H9 (cell line): ENCODE results near the gene F11R. TPM values are rescaled to one million over a fixed set of nuclear protein-coding genes. Genes with fewer than 3 reads are reported as not detected.
A peak's percentile ranks its signal among the peaks of the same experiment; 100 is the strongest.

Source experiments
- DNase-seq: peaks from one replicate; pipeline ENCODE4 v3.0.0-alpha.2; 2017
- H2AFZ ChIP-seq: one replicate; pipeline ENCODE4 v1.6.1; 2013; ENCODE audit warnings: mild to moderate bottlenecking, low read length, control low read depth, moderate library complexity
- H2AK5ac ChIP-seq: 2 replicates; pipeline ENCODE4 v1.6.1; 2013; ENCODE audit warnings: low read length, control low read depth, mixed read lengths; ENCODE audit not compliant: insufficient read length
- H2BK120ac ChIP-seq: one replicate; pipeline ENCODE4 v1.6.1; 2013; ENCODE audit warnings: low read depth, mild to moderate bottlenecking, low read length, control low read depth, inconsistent platforms; ENCODE audit not compliant: poor library complexity, severe bottlenecking
- H2BK12ac ChIP-seq: 2 replicates; pipeline ENCODE4 v1.6.1; 2013; ENCODE audit warnings: low read length, control low read depth, mixed read lengths, low read depth; ENCODE audit not compliant: insufficient read length
- H2BK15ac ChIP-seq: 2 replicates; pipeline ENCODE4 v1.6.1; 2013; ENCODE audit warnings: low read depth, low read length, control low read depth
- H2BK20ac ChIP-seq: one replicate; pipeline ENCODE4 v1.6.1; 2013; ENCODE audit warnings: low read depth, mild to moderate bottlenecking, low read length, control low read depth, inconsistent platforms; ENCODE audit not compliant: poor library complexity, severe bottlenecking
- H2BK5ac ChIP-seq: 2 replicates; pipeline ENCODE4 v1.6.1; 2013; ENCODE audit warnings: low read length, control low read depth, mixed read lengths; ENCODE audit not compliant: insufficient read length
- H3K14ac ChIP-seq: 2 replicates; pipeline ENCODE4 v1.6.1; 2013; ENCODE audit warnings: low read length, control low read depth; ENCODE audit not compliant: insufficient read depth
- H3K18ac ChIP-seq: 2 replicates; pipeline ENCODE4 v1.6.1; 2013; ENCODE audit warnings: low read depth, mild to moderate bottlenecking, mixed read lengths, low read length, control low read depth; ENCODE audit not compliant: insufficient read length
- H3K23ac ChIP-seq: 2 replicates; pipeline ENCODE4 v1.6.1; 2013; ENCODE audit warnings: low read length, control low read depth, mixed read lengths, low read depth; ENCODE audit not compliant: insufficient read length
- H3K23me2 ChIP-seq: 2 replicates; pipeline ENCODE4 v1.6.1; 2013; ENCODE audit warnings: low read depth, mild to moderate bottlenecking, mixed read lengths, low read length, control low read depth; ENCODE audit not compliant: insufficient read length, poor library complexity, severe bottlenecking
- H3K27ac ChIP-seq: 2 replicates; pipeline ENCODE4 v1.5.1; 2013; ENCODE audit warnings: low read length, control low read depth, mixed read lengths, low read depth; ENCODE audit not compliant: insufficient read length
- H3K27me3 ChIP-seq: 2 replicates; pipeline ENCODE4 v1.6.1; 2013; ENCODE audit warnings: low read length, control low read depth, inconsistent platforms; ENCODE audit not compliant: insufficient read depth
- H3K4ac ChIP-seq: 2 replicates; pipeline ENCODE4 v1.6.1; 2013; ENCODE audit warnings: low read depth, mild to moderate bottlenecking, control low read depth, inconsistent platforms, low read length, moderate library complexity
- H3K4me1 ChIP-seq: 2 replicates; pipeline ENCODE4 v1.6.1; 2013; ENCODE audit warnings: low read length, control low read depth, inconsistent platforms; ENCODE audit not compliant: insufficient read depth
- H3K4me2 ChIP-seq: 2 replicates; pipeline ENCODE4 v1.6.1; 2013; ENCODE audit warnings: low read length, control low read depth, mixed read lengths; ENCODE audit not compliant: insufficient read length, insufficient read depth
- H3K56ac ChIP-seq: 2 replicates; pipeline ENCODE4 v1.6.1; 2013; ENCODE audit warnings: low read depth, mild to moderate bottlenecking, mixed read lengths, low read length, control low read depth; ENCODE audit not compliant: insufficient read length
- H3K79me1 ChIP-seq: 2 replicates; pipeline ENCODE4 v1.6.1; 2013; ENCODE audit warnings: low read depth, mild to moderate bottlenecking, moderate library complexity, low read length, control low read depth, inconsistent platforms; ENCODE audit not compliant: insufficient read depth, poor library complexity, severe bottlenecking
- H3K79me2 ChIP-seq: 2 replicates; pipeline ENCODE4 v1.6.1; 2013; ENCODE audit warnings: low read length, control low read depth, inconsistent platforms; ENCODE audit not compliant: insufficient read depth
- H3K9ac ChIP-seq: 2 replicates; pipeline ENCODE4 v1.6.1; 2013; ENCODE audit warnings: low read length, control low read depth, mixed read lengths; ENCODE audit not compliant: insufficient read length; ENCODE audit errors: extremely low read depth
- H3K9me3 ChIP-seq: one replicate; pipeline ENCODE4 v1.6.1; 2013; ENCODE audit warnings: low read depth, low read length, inconsistent platforms; ENCODE audit not compliant: control insufficient read depth
- H3T11ph ChIP-seq: one replicate; pipeline ENCODE4 v1.6.1; 2013; ENCODE audit warnings: mild to moderate bottlenecking, low read length, control low read depth, inconsistent platforms
- H4K20me1 ChIP-seq: one replicate; pipeline ENCODE4 v1.6.1; 2013; ENCODE audit not compliant: control insufficient read depth, insufficient read length, insufficient read depth
- H4K5ac ChIP-seq: 2 replicates; pipeline ENCODE4 v1.6.1; 2013; ENCODE audit warnings: low read depth, mild to moderate bottlenecking, mixed read lengths, low read length, control low read depth; ENCODE audit not compliant: insufficient read length
- H4K8ac ChIP-seq: replicated peaks from 2 replicates; pipeline ENCODE4 v1.6.1; 2013; ENCODE audit warnings: low read length, control low read depth, mixed read lengths, low read depth; ENCODE audit not compliant: insufficient read length
- H4K91ac ChIP-seq: 2 replicates; pipeline ENCODE4 v1.6.1; 2013; ENCODE audit warnings: low read depth, mild to moderate bottlenecking, moderate library complexity, mixed read lengths, low read length, control low read depth; ENCODE audit not compliant: insufficient read length
- H3K27ac Mint-ChIP-seq, 3 experiments: 2 replicates in 2 of 3; 3 replicates in 1 of 3; pipeline ENCODE4 v1.8.0; 2020 to 2021; ENCODE audit warnings: mixed read lengths in 3 of 3, mild to moderate bottlenecking in 1 of 3, moderate library complexity in 1 of 3
- H3K27me3 Mint-ChIP-seq: 2 replicates; pipeline ENCODE4 v1.8.0; 2021; ENCODE audit warnings: low read depth, mild to moderate bottlenecking, moderate library complexity, mixed read lengths
- H3K36me3 Mint-ChIP-seq, 3 experiments: 2 replicates in 2 of 3; 3 replicates in 1 of 3; pipeline ENCODE4 v1.8.0; 2020 to 2021; ENCODE audit warnings: low read depth in 3 of 3, mixed read lengths in 3 of 3; ENCODE audit not compliant: insufficient read depth in 1 of 3
- H3K4me1 Mint-ChIP-seq, 2 experiments: 2 replicates each; pipeline ENCODE4 v1.8.0; 2020; ENCODE audit warnings: mixed read lengths in 2 of 2
- H3K4me3 Mint-ChIP-seq, 2 experiments: 2 replicates in 1 of 2; 3 replicates in 1 of 2; pipeline ENCODE4 v1.8.0; 2020 to 2021; ENCODE audit warnings: mild to moderate bottlenecking in 2 of 2, mixed read lengths in 2 of 2, moderate library complexity in 1 of 2
- H3K9me3 Mint-ChIP-seq, 2 experiments: 2 replicates in 1 of 2; 3 replicates in 1 of 2; pipeline ENCODE4 v1.8.0; 2020; ENCODE audit warnings: mild to moderate bottlenecking in 2 of 2, mixed read lengths in 2 of 2, moderate library complexity in 1 of 2
- CTCF ChIP-seq: fragments of 200-600 bp; sonication (generic); conservative IDR thresholded peaks from 3 replicates; pipeline ENCODE4 v1.8.0; 2021; ENCODE audit warnings: antibody characterized with exemption, mild to moderate bottlenecking
- WGBS: extraction: QIAGEN DNeasy Blood & Tissue Kit; methylation state at CpG from one replicate; pipeline ENCODE4 v1.1.7; 2013; ENCODE audit warnings: missing lambda C conversion rate, low lambda C conversion rate, mixed read lengths; ENCODE audit not compliant: insufficient read length; ENCODE audit errors: extremely low coverage; 5-methylcytosine and 5-hydroxymethylcytosine counted together
- total RNA-seq: library from RNA; stranded (reverse); gene quantifications from 2 replicates; pipeline ENCODE4 v1.2.1, GENCODE V29; 2021

The F11R gene
- total RNA-seq, 1 experiment from 2014 or later, result 174 TPM

GRCh38 chr1:161013488-161014230, 7.3 kb downstream of the F11R start:
- no peak overlapping the region for H2BK5ac ChIP-seq
- no peaks in the 10 kb centered on the region for H3K27me3 ChIP-seq
- H3K4me1 Mint-ChIP-seq, result peaks cover 41 to 49% of the 10 kb centered on the region in 2 experiments
- no peak overlapping the region for H2AFZ ChIP-seq
- no CpG with 5 or more reads among the region's 15 CpGs for WGBS
- H3K27ac ChIP-seq, result peak overlapping the region; percentile 95
- H3K56ac ChIP-seq, result no peak overlapping the region
- no peak overlapping the region for H4K8ac ChIP-seq
- H3K9me3 Mint-ChIP-seq, result no peaks in the 10 kb centered on the region
- no peak overlapping the region for H2BK15ac ChIP-seq
- H3K79me1 ChIP-seq, result peaks cover 11% of the 10 kb centered on the region
- peak overlapping the region; percentile 22 to 54; a peak in 4 of 5 replicates for H3K4me3 Mint-ChIP-seq
- no peak overlapping the region for H3K4ac ChIP-seq
- DNase-seq, result peak; percentile 83
- H2AK5ac ChIP-seq, result peak overlapping the region; percentile 23
- no peak overlapping the region for H4K91ac ChIP-seq
- H3K27me3 Mint-ChIP-seq, result no peaks in the 10 kb centered on the region
- H3T11ph ChIP-seq, result no peak overlapping the region
- H3K4me1 ChIP-seq, result peaks cover 23% of the 10 kb centered on the region
- peak overlapping the region; percentile 35 for H2BK12ac ChIP-seq
- H3K18ac ChIP-seq, result peak overlapping the region; percentile 18
- no peak overlapping the region; the same call in 1 of the 2 replicates for H3K14ac ChIP-seq
- no peak overlapping the region for H3K23ac ChIP-seq
- H2BK120ac ChIP-seq, result no peak overlapping the region
- H4K5ac ChIP-seq, result peak overlapping the region; percentile 56
- peaks cover 47% of the 10 kb centered on the region for H3K79me2 ChIP-seq
- peaks cover 5 to 30% (median 25%) of the 10 kb centered on the region in 3 experiments; a peak in 6 of 7 replicates for H3K36me3 Mint-ChIP-seq
- peaks cover 1% of the 10 kb centered on the region for H3K23me2 ChIP-seq
- peak overlapping the region; percentile 72 to 95 (median 76); a peak in 5 of 7 replicates for H3K27ac Mint-ChIP-seq
- no peaks in the 10 kb centered on the region for H4K20me1 ChIP-seq
- peak overlapping the region; percentile 79 for H3K4me2 ChIP-seq
- no peak overlapping the region for H2BK20ac ChIP-seq
- TF ChIP-seq CTCF, result no peak
- peak overlapping the region; percentile 37 for H3K9ac ChIP-seq
- no peaks in the 10 kb centered on the region for H3K9me3 ChIP-seq
